Epithelial cell of esophagus (primary cell): ENCODE data around the gene GSG1L.

ENCODE experiments used
- DNase-seq: peaks from one replicate; pipeline ENCODE4 v3.0.0; 2010; ENCODE audit warnings: low read depth
- H3K4me3 ChIP-seq: 2 replicates; pipeline ENCODE4 v1.5.1; 2011; ENCODE audit warnings: mild to moderate bottlenecking, low read length, control low read depth
- TF ChIP-seq, protein P1 (sequence below): IDR thresholded peaks from 2 replicates; pipeline ENCODE4 v1.5.1; 2011; ENCODE audit warnings: low read depth, mild to moderate bottlenecking, low read length, control low read depth, inconsistent platforms; ENCODE audit not compliant: insufficient read depth; ENCODE audit errors: missing control alignments

The GSG1L gene

DNA sequence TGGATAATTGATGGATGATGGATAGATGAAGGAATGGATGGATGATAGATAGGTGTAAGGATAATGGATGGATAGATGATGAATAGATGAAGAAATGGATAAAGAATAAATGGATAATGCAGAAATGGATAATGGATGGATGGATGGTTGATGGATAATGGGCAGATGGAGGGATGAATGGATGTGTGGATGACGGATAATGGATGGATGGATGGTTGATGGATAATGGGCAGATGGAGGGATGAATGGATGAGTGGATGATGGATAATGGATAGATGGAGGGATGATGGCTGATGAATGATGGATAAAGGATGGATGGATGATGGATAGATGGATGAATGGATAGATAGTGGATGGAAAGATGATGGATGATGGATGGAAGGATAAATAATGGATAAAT lies 274.4 kb downstream of the GSG1L start:
- no peak for DNase-seq
- no peak overlapping the region for H3K4me3 ChIP-seq
- TF ChIP-seq, protein P1, sequence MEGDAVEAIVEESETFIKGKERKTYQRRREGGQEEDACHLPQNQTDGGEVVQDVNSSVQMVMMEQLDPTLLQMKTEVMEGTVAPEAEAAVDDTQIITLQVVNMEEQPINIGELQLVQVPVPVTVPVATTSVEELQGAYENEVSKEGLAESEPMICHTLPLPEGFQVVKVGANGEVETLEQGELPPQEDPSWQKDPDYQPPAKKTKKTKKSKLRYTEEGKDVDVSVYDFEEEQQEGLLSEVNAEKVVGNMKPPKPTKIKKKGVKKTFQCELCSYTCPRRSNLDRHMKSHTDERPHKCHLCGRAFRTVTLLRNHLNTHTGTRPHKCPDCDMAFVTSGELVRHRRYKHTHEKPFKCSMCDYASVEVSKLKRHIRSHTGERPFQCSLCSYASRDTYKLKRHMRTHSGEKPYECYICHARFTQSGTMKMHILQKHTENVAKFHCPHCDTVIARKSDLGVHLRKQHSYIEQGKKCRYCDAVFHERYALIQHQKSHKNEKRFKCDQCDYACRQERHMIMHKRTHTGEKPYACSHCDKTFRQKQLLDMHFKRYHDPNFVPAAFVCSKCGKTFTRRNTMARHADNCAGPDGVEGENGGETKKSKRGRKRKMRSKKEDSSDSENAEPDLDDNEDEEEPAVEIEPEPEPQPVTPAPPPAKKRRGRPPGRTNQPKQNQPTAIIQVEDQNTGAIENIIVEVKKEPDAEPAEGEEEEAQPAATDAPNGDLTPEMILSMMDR: no peak

DNA sequence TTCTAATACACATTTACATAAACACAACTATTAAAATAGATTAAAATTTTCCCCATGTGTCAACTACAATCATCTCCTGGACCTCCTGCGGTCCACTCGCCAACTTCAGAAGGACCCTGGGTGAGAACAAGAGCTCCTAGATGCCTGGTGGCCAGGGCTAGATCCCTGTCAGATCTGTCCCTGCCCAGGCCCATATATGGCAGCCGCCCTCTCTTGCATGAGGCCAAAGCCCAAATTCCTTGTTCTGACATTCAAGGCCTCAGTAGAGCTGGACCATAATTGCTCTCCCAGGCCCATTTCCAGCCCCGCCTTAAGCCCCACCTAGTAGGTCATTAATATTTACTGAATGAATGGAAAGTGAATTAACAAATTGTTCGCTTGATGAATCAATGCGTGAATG lies 275.8 kb downstream of the GSG1L start:
- TF ChIP-seq, protein P1: no peak
- DNase-seq: no peak
- H3K4me3 ChIP-seq: no peak overlapping the region

DNA sequence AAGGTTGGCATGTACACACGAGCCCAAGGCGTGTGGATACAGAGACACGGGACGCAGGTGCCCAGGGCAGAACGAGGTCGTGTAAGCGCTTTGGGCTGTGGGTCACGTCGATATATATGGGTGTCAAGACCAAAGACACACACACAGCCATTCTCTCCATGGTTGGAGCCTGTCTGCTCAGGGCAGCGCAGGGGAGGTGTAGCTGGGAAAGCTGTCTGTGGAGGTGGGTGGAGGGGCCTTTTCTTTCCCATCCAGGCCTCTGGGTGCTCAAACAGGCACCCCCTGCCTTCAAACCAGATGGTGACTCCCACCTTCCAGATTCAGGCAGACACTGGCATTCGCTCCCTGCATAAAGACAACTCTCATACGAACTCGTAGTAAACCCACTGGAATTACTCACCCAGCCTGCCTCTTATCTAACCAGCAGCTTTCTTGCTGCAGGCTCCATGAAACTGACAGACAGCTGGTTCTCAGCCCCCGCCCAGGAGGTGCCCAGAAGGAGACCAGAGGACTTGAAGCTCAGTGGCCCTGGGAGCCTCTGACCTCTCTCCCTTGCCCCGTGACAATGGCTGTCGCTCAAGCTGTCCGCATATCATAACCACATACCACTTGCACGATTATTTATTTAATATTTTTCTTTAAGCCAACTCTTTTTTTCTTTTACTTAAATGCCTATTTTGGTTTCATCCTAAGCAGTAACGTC lies 276.4 kb downstream of the GSG1L start:
- DNase-seq: no peak
- H3K4me3 ChIP-seq: no peak overlapping the region
- TF ChIP-seq, protein P1: no peak

DNA sequence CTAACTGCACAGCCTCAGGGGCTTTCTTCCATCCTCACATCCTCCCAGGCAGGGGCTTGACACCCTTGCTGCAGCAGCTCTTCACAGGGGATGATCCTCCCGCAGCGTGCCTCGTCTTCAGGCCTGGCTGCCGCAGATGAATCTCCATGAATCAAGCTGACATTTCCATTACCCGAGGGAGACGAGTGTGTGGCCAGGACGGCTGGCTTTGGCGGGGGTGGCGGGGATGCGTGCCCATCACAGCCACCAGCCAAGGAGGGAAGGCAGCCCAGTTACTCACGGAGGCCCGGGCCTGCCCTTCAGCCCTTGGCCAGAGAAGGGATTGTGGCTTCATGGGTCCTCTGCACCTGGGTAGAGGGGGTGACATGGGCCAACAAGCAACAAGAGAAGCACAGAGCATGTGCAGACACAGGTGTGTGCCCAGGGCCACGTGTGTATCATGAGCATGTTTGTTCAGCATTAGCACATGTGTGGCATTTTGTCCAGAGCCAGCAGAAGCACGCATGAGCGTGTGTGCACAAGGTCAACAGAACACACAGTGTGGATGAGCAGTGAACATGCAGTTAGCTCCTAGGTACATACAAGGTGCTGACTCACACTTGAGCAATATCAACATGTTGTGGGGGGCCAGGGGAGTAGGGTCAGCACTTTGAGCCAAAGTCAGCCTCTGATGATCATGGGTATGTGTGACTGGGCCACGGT lies 277.1 kb downstream of the GSG1L start:
- TF ChIP-seq, protein P1: no peak
- H3K4me3 ChIP-seq: no peak overlapping the region
- DNase-seq: no peak

DNA sequence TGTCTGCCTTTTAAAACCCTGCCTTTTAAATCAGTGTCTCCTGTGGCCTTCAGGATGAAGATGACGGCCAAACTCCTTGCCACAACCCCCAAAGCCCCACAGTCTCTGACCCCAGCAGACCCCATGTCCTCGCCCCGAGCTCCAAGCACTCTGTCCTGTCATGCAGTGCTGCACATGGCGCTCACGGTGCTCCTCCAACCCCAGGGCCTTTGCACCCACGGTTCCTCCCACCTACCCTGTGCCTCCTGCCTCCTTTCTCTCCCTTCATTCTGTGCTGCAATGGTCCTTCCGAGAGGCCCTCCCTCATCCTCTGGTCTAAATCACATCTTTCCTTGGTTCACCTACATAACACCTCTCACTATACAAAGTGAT lies 278.2 kb downstream of the GSG1L start:
- no peak for DNase-seq
- TF ChIP-seq, protein P1: no peak
- H3K4me3 ChIP-seq: no peak overlapping the region

DNA sequence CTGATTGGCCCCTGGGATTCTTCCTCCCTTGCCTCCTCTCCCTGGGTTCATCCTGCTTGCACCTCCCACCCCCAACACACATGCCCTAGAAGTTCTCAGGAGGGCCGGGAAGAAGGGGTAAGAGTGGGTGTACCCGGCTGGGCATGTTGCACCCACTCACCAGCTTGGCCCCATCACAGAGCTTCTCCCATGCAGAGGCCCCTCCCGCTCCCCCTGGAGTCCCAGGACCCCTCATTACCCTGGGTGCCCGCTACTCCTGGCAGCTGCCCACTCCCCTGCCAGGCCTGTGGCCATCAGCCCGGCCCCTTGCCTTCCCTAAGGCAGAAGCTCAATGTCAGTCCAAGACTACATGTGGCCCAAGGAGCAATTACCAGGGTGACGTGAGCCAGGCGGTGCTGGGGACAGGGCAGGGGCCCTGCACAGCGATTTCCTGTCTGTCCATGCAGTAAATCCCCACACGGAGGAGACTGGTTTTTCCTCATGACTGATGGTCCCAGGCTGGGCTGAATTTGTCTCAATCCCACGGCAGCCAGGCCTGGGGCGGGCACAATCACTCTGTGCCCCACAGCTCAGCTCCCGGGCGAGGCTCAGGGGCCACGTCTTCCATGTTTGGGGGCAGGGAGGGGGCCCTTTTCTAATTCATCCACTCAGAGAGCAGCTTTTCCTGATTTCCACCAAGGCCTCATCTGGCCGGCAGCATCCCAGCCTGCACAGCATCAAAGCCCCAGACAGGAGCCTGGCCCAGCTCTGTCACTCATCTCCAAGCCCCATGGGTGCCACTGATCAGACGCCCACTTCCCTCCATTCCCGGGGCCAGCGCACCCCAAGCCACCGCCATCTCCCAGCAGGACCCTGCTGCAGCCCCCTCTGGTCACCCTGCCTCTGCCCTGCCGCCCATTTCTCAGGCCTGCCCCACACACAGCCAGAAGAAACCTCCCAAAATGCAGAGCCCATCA lies 278.9 kb downstream of the GSG1L start:
- TF ChIP-seq, protein P1: no peak
- no peak overlapping the region for H3K4me3 ChIP-seq
- no peak for DNase-seq
